GM23338 (cell line): ENCODE data around the gene PDGFC. TPM values are rescaled to one million over a fixed set of nuclear protein-coding genes. Genes with fewer than 3 reads are reported as not detected.

Source experiments
- ATAC-seq: fragments of 200-7000 bp; cut with Tn5 transposase; 3 replicates; pipeline ENCODE4 v1.9.1; 2020
- DNase-seq: peaks from one replicate; pipeline ENCODE4 v3.0.0-alpha.2; 2015; ENCODE audit warnings: low spot score
- H2AFZ ChIP-seq: fragments of 200-600 bp; sonication (generic); 2 replicates; pipeline ENCODE4 v1.8.0; 2016; ENCODE audit warnings: antibody characterized with exemption, mild to moderate bottlenecking, moderate library complexity
- H3F3A ChIP-seq: fragments of 200-600 bp; sonication (generic); replicated peaks from 2 replicates; pipeline ENCODE4 v1.8.0; 2017; ENCODE audit warnings: antibody characterized with exemption, mixed run types, low read depth
- H3K27ac ChIP-seq: fragments of 200-600 bp; sonication (generic); 2 replicates; pipeline ENCODE4 v1.6.1; 2016; ENCODE audit warnings: low read depth
- H3K27me3 ChIP-seq: fragments of 200-600 bp; sonication (generic); 2 replicates; pipeline ENCODE4 v1.8.0; 2016; ENCODE audit warnings: mild to moderate bottlenecking, mixed run types, moderate library complexity; ENCODE audit not compliant: insufficient read depth
- H3K36me3 ChIP-seq: fragments of 200-600 bp; sonication (generic); 2 replicates; pipeline ENCODE4 v1.8.0; 2016; ENCODE audit warnings: mild to moderate bottlenecking; ENCODE audit not compliant: insufficient read depth
- H3K4me1 ChIP-seq: fragments of 200-600 bp; sonication (generic); 2 replicates; pipeline ENCODE4 v1.8.0; 2016; ENCODE audit warnings: mild to moderate bottlenecking, moderate library complexity; ENCODE audit not compliant: insufficient read depth
- H3K4me2 ChIP-seq: fragments of 200-600 bp; sonication (generic); 2 replicates; pipeline ENCODE4 v1.7.1; 2017; ENCODE audit warnings: mixed run types
- H3K4me3 ChIP-seq: fragments of 200-600 bp; sonication (generic); 2 replicates; pipeline ENCODE4 v1.6.1; 2016; ENCODE audit warnings: mixed run types
- H3K79me2 ChIP-seq: fragments of 200-600 bp; sonication (generic); replicated peaks from 2 replicates; pipeline ENCODE4 v1.8.0; 2017; ENCODE audit warnings: mild to moderate bottlenecking; ENCODE audit not compliant: insufficient read depth
- H3K9me2 ChIP-seq: fragments of 200-600 bp; sonication (generic); 2 replicates; pipeline ENCODE4 v1.8.0; 2017; ENCODE audit not compliant: insufficient read depth
- H4K20me1 ChIP-seq: fragments of 200-600 bp; sonication (generic); replicated peaks from 2 replicates; pipeline ENCODE4 v1.8.0; 2017; ENCODE audit warnings: mild to moderate bottlenecking; ENCODE audit not compliant: insufficient read depth
- H3K27ac Mint-ChIP-seq: 2 replicates; pipeline ENCODE4 v1.8.0; 2020; ENCODE audit warnings: inconsistent platforms, mild to moderate bottlenecking, moderate library complexity, mixed read lengths
- H3K27me3 Mint-ChIP-seq: 3 replicates; pipeline ENCODE4 v1.8.0; 2022; ENCODE audit warnings: low read depth, mild to moderate bottlenecking, moderate library complexity, mixed read lengths, inconsistent platforms; ENCODE audit not compliant: insufficient read depth, poor library complexity
- H3K36me3 Mint-ChIP-seq: 3 replicates; pipeline ENCODE4 v1.8.0; 2021; ENCODE audit warnings: low read depth, mild to moderate bottlenecking, inconsistent platforms, moderate library complexity, mixed read lengths
- H3K4me1 Mint-ChIP-seq: 3 replicates; pipeline ENCODE4 v1.8.0; 2020; ENCODE audit warnings: mild to moderate bottlenecking, inconsistent platforms, mixed read lengths
- H3K4me3 Mint-ChIP-seq: 3 replicates; pipeline ENCODE4 v1.8.0; 2021; ENCODE audit warnings: moderate library complexity, mild to moderate bottlenecking, inconsistent platforms, mixed read lengths
- H3K9me3 Mint-ChIP-seq: 3 replicates; pipeline ENCODE4 v1.8.0; 2020; ENCODE audit warnings: moderate library complexity, mild to moderate bottlenecking, inconsistent platforms, mixed read lengths
- CREB1 ChIP-seq: fragments of 250-450 bp; sonication (Bioruptor Pico); IDR thresholded peaks from 2 replicates; pipeline ENCODE4 v1.5.0; 2020; ENCODE audit warnings: low read depth, mild to moderate bottlenecking, moderate library complexity
- CTCF ChIP-seq, 2 experiments: fragments of 200-600 bp in 1 of 2; sonication (generic) in 1 of 2; conservative IDR thresholded peaks; 2 replicates each; pipeline versions ENCODE4 v1.5.1 to v1.6.1; 2016 to 2017; ENCODE audit warnings: antibody characterized with exemption in 2 of 2, low read depth in 2 of 2, mild to moderate bottlenecking in 2 of 2, moderate library complexity in 1 of 2
- EZH2 ChIP-seq: fragments of 200-600 bp; sonication (generic); IDR thresholded peaks from one replicate; pipeline ENCODE4 v1.8.0; 2017; ENCODE audit warnings: antibody characterized with exemption, mild to moderate bottlenecking, low read depth; ENCODE audit not compliant: unreplicated experiment
- EZH2phosphoT487 ChIP-seq: fragments of 200-600 bp; sonication (generic); IDR thresholded peaks from one replicate; pipeline ENCODE4 v1.8.1; 2018; ENCODE audit warnings: antibody characterized with exemption; ENCODE audit not compliant: unreplicated experiment
- JUNB ChIP-seq: IDR thresholded peaks from one replicate; pipeline ENCODE4 v1.6.1; 2016; ENCODE audit warnings: antibody characterized with exemption; ENCODE audit not compliant: unreplicated experiment
- POLR2AphosphoS5 ChIP-seq: IDR thresholded peaks from 2 replicates; pipeline ENCODE4 v1.6.1; 2016; ENCODE audit warnings: antibody characterized with exemption, low read depth
- REST ChIP-seq: IDR thresholded peaks from one replicate; pipeline ENCODE4 v1.6.1; 2018; ENCODE audit warnings: antibody characterized with exemption; ENCODE audit not compliant: unreplicated experiment
- STAT1 ChIP-seq: IDR thresholded peaks from one replicate; pipeline ENCODE4 v1.6.1; 2016; ENCODE audit warnings: antibody characterized with exemption; ENCODE audit not compliant: unreplicated experiment
- ZNF331 ChIP-seq: fragments of 250-450 bp; sonication (Bioruptor Pico); IDR thresholded peaks from 2 replicates; pipeline ENCODE4 v1.5.0; 2020; ENCODE audit warnings: low read depth, mild to moderate bottlenecking, moderate library complexity
- ZNF462 ChIP-seq: fragments of 250-450 bp; sonication (Bioruptor Pico); IDR thresholded peaks from 2 replicates; pipeline ENCODE4 v1.5.0; 2020; ENCODE audit warnings: mild to moderate bottlenecking, moderate library complexity
- polyA plus RNA-seq: library from polyadenylated mRNA; unstranded; fragments of >200 nt; fragmentation: Nextera tagmentation; extraction: Ambion mirVana; gene quantifications from 2 replicates; pipeline ENCODE4 v1.2.1, GENCODE V29; 2016
- total RNA-seq: library from RNA; depleted of rRNA; stranded (reverse); fragments of >200 nt; shearing (Covaris generic); gene quantifications from 2 replicates; pipeline ENCODE4 v1.2.3, GENCODE V29; 2014

The PDGFC gene
- total and polyA plus RNA-seq, 2 experiments from 2014 or later: 1.3 to 3.4 TPM

- TF ChIP-seq REST (no peak), CREB1 (CRISPR knock-in tag) (no peak), ZNF331 (CRISPR knock-in tag) (no peak), EZH2phosphoT487 (no peak), CTCF (conservative IDR thresholded peaks at IDR 0.05; ENCODE audit: low read depth in 2 of 2) (no peak), JUNB (no peak), EZH2 (no peak), POLR2AphosphoS5 (no peak), STAT1 (no peak), ZNF462 (CRISPR knock-in tag) (no peak)
- Histone ChIP-seq H4K20me1 (no peaks in the 10 kb centered on the region), H3K27ac (no peak overlapping the region), H3K27me3 (no peaks in the 10 kb centered on the region), H3K4me2 (no peak overlapping the region), H3K4me3 (no peak overlapping the region), H2AFZ (no peak overlapping the region), H3F3A (no peaks in the 10 kb centered on the region), H3K79me2 (no peaks in the 10 kb centered on the region), H3K36me3 (no peaks in the 10 kb centered on the region), H3K9me2 (no peaks in the 10 kb centered on the region), H3K4me1 (peaks cover 7% of the 10 kb centered on the region)
- H3K27me3 Mint-ChIP-seq: no peaks in the 10 kb centered on the region
- no peaks in the 10 kb centered on the region for H3K36me3 Mint-ChIP-seq
- no peak overlapping the region for H3K4me3 Mint-ChIP-seq
- DNase-seq: no peak
- H3K4me1 Mint-ChIP-seq: peaks cover 11% of the 10 kb centered on the region; the same call in 2 of the 3 replicates
- no peak overlapping the region for H3K27ac Mint-ChIP-seq
- no peaks in the 10 kb centered on the region for H3K9me3 Mint-ChIP-seq
- no peak for ATAC-seq
Measured at GRCh38 chr4:156751486-156751885, 220.1 kb downstream of the PDGFC start.
